GM21367 (cell line): ENCODE results near the gene PARPBP.
"Not testable (repeated sequence)": the region's sequence is repeated elsewhere in the genome, so short reads cannot be mapped to it uniquely, and the experiment has no call there.

ENCODE experiments used
- ATAC-seq: cut with Tn5 transposase; IDR thresholded peaks from one replicate; pipeline ENCODE4 v1.9.1; 2021; ENCODE audit not compliant: unreplicated experiment

The PARPBP gene

GRCh38 chr12:102147062-102147587, 27.1 kb downstream of the PARPBP start:
- ATAC-seq: not testable (repeated sequence)

- not testable (repeated sequence) for ATAC-seq
Observed at GRCh38 chr12:102155206-102155605, 35.2 kb downstream of the PARPBP start.

GRCh38 chr12:102163383-102163782, 43.4 kb downstream of the PARPBP start:
- ATAC-seq: no peak

GRCh38 chr12:102167821-102168604, 48.0 kb downstream of the PARPBP start:
- ATAC-seq: no peak

- ATAC-seq: no peak
Observed at GRCh38 chr12:102169922-102170621, 50.1 kb downstream of the PARPBP start.

- no peak for ATAC-seq
Observed at GRCh38 chr12:102171951-102172350, 52.0 kb downstream of the PARPBP start.

- ATAC-seq: no peak
Observed at GRCh38 chr12:102172436-102172835, 52.5 kb downstream of the PARPBP start.

GRCh38 chr12:102174117-102174516, 54.1 kb downstream of the PARPBP start:
- ATAC-seq: no peak

- no peak for ATAC-seq
Observed at GRCh38 chr12:102174761-102175160, 54.8 kb downstream of the PARPBP start.

- ATAC-seq: no peak
Observed at GRCh38 chr12:102182635-102183034, 62.7 kb downstream of the PARPBP start.

- ATAC-seq: no peak
Observed at GRCh38 chr12:102195826-102196225, 75.8 kb downstream of the PARPBP start.

- peak; percentile 79 for ATAC-seq
Observed at GRCh38 chr12:102197789-102198188, 77.8 kb downstream of the PARPBP start, which contains the start of gene PMCH. TSS of gene PMCH (minus strand) at chr12:102197833. CDS start at chr12:102197770, 63 bp downstream.

- ATAC-seq: no peak
Observed at GRCh38 chr12:102201436-102202061, 81.6 kb downstream of the PARPBP start.

GRCh38 chr12:102202556-102202955, 82.6 kb downstream of the PARPBP start:
- no peak for ATAC-seq

GRCh38 chr12:102204025-102204424, 84.0 kb downstream of the PARPBP start:
- ATAC-seq: no peak

GRCh38 chr12:102215992-102216691, 96.2 kb downstream of the PARPBP start:
- ATAC-seq: no peak

- no peak for ATAC-seq
Observed at GRCh38 chr12:102220736-102221135, 100.8 kb downstream of the PARPBP start.

GRCh38 chr12:102227954-102228353, 108.0 kb downstream of the PARPBP start:
- no peak for ATAC-seq

GRCh38 chr12:102232036-102232435, 112.1 kb downstream of the PARPBP start:
- ATAC-seq: no peak

- no peak for ATAC-seq
Observed at GRCh38 chr12:102232446-102232845, 112.5 kb downstream of the PARPBP start.

GRCh38 chr12:102234599-102234998, 114.6 kb downstream of the PARPBP start:
- ATAC-seq: no peak
